NCI-H2171 (cell line): Measurements from ENCODE around the gene VPS18.

Source experiments
- DNase-seq: peaks from one replicate; lab custom pipeline; 2025; lab: John Stamatoyannopoulos, UW

The VPS18 gene

DNA sequence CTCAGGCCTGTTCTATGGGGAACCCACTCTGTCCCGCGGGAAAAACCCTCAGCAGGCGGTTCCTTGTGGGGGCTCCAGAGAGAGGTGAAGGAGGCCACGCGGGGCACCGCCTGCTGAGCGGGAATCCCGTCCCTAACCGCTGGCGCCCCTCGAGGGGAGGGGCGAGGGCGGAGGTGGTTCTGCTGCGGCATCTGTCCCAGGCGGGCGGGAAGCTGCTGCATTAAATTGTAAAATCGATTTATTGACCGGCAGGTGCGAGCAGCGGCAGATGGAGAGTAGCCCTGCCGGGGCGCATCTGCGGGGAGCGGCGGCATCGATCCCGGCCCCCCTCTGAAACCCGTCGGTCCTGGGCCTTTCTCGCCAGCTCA is 31.2 kb downstream of the VPS18 start:
- peak; percentile 28 for DNase-seq

DNA sequence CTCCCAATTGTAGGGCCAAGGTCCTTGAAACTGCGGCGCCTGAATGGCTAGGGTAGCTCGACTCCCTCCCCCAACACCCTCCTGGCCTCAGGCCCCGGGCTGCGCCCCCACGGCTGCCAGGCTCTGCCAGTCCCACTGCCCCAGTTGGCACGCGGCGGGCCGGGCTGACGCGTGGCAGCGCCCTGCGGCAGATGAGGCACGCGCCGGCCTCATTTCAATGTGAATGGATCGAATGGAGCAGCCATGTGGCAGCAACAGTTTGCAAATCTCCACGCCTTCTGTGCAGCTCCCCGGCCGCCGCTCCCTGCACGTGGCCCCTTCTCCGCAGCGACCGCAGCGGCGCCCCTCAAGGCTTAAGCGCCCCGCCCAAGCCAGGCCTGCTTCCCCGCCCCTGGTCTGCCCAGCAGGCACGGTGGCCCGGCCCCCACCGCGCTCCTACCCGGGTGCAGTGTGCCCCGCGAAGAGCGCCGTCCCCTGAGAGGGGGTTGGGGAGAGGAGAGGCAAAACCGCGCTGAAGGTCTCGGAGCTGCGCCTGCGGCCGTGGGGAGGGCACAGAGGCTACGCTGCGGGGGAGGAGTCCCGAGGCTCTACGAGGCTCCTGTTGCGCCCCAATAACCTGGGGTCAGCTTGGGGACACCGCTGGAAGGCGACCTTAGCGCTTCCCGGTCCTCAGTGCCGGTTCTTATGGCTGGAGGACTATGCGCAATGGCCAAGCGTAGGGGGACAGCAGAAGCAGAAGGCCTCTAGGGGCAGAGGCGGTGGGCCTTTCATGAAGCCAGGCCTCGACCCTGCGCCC is 31.8 kb downstream of the VPS18 start:
- no peak for DNase-seq

GRCh38 chr15:40926659-40927494 is 32.6 kb downstream of the VPS18 start:
- no peak for DNase-seq

GRCh38 chr15:40927495-40927872 is 33.2 kb downstream of the VPS18 start:
- peak; percentile 84 for DNase-seq

DNA sequence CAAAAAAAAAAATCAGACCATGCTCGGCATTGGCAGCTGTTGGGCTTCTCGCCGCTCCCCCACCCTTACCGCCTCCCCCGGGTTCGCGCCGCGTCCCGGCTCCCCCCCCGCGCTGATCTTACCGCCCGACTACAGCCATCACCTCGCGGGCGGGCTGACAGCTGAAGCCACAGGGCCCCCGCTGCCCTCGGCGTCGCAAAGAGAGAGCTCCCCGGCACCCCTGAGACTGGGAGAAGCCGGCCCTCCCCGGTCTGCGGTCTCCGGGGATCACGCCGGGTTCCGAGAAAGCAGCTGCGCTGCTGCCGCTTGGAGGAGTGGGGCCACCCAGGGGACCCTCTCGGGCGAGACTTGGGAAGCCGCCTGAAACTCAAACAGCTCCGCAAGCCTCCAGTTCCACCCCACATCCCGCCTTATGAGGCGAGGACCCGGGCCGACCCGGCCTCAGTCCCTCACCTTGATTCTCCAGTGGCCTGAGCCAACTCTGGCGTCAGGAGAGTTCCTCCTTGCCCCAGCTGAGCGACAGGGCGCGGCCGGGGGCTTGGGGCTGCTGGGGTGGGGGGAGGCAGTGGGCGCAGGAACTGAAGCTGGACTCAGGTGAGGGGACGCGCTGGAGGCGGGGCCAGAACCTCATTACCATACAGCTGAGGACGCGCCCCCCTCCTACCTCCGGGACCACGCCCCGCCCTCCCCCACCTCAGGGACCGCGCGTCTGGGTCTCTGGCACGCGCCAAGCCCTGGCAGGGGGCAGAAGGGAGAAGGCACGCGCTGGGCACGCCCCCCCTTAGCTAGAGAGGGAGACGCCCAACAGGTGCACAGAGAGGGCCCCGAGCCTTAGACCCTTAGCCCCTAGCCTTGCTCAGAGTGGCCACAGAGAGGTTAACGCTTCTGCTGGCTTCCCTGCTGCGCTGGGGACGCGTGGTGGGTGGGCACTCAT is 33.9 kb downstream of the VPS18 start:
- peak; percentile 90 for DNase-seq

DNA sequence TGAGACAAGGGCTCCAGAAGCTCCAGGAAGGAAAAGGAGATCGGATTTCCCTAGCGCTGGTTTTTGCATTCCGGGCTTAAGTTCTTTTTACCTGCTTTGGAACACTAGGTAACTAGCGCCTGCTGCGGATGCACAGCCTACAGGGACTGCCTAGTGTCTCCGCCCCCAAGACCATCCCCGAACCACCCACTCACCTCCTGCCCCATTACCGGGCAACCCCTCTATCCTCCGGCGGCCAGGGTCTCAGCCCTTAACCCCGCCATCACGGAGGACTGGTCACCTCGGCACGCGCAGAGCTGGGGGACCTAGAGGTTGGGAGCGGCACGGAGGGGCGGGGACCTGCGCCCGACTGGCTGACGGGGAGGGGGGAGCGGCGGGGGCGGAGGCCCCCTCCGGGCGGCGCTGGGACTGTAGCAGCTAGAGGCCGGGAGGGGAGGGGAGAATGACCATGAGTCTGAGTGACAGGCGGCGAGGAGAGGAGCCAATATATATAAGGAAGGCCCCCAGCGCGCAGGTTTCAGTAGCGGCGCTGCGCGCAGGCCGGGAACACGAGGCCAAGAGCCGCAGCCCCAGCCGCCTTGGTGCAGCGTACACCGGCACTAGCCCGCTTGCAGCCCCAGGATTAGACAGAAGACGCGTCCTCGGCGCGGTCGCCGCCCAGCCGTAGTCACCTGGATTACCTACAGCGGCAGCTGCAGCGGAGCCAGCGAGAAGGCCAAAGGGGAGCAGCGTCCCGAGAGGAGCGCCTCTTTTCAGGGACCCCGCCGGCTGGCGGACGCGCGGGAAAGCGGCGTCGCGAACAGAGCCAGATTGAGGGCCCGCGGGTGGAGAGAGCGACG is 34.8 kb downstream of the VPS18 start, which contains the start of gene DLL4:
Gene DLL4 (plus strand): TSS at position 520 of the 839 bp plus-strand sequence. CDS start 329 bp downstream, outside the sequence.
- DNase-seq = peak; percentile 56

- DNase-seq = no peak
These were observed 35.6 kb downstream of the VPS18 start for GRCh38 chr15:40929660-40930429.

DNA sequence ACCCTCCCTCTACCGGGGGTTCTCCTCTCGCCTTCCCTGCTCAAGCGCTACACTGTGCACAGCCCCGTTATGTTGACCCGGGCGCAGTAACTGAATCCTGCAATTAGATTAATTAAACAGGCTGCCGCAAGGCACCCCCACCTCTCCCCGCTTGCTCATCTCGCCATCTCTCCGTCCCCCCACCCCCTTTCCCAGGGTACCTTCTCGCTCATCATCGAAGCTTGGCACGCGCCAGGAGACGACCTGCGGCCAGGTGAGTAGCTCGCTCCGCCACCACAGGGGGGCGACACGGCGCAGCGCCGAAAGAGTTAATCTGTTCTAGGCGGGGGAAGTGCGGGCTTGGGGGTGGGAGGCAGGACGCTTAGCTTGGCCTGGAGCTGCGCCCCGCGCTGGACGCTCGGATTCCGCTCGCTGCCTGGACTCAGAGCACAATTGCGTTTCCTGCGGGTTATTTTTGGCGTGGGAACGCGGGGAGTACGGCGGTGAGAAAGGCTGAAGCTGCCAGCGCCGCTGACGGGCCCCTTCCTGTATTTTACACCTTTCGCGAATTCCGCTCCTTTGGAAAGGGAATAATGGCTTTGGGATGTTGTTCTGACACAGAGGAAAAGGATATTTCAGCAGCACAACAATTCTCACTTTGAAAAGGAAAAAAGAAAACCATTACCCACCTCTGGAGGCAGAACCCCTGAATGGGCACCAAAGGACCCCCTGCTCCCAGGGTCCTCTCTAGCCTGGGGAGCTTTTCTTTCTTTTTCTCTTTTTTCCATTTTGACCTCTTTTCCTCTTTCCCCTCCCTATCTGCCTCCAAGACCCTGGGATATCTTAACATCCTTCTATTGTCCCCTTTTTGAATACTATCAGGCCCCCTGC is 36.4 kb downstream of the VPS18 start:
- DNase-seq = peak; percentile 57

- no peak for DNase-seq
These were observed 37.3 kb downstream of the VPS18 start for GRCh38 chr15:40931300-40932142.

- no peak for DNase-seq
These were observed 37.9 kb downstream of the VPS18 start for GRCh38 chr15:40932156-40932555.

DNA sequence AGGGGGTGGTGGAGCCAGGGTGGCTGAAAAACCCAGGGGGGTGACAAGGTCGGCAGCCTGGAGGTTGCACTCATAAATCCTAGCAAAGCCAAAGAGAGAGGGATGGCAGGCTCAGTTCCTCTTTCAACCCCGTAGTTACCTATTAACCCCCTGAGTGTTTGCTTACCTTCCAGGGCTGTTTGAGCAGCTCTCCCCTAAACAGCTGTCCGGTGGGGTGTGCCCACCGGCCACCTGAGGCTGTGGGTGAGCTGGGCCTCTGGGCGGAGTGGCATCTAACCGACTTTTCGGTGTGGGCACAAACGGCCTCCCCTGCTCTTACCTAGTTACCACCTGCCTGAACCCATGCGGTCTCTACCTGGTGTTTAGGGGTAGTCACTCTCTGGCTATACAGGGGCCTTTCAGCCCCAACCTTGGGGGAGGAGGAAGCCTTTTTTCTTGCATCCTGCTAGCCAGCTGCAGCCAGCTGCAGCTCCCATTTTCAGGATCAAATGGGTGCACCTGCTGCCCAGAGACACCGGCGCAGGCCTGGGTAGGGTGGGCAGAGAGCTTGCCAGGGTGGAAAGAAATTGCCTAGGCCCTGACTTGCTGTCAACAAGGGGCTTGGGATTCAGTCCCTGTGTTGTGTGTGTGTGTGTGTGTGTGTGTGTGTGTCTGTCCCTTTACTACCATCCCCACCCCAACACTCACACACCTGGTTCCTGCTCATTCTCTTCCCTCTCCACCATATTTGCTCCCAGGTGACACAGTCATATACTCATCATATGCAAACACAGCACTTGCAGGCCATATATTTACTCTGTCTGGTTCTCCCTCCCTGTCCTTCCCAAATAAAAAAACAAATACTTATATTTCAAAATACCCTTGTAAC is 38.6 kb downstream of the VPS18 start:
- no peak for DNase-seq

DNA sequence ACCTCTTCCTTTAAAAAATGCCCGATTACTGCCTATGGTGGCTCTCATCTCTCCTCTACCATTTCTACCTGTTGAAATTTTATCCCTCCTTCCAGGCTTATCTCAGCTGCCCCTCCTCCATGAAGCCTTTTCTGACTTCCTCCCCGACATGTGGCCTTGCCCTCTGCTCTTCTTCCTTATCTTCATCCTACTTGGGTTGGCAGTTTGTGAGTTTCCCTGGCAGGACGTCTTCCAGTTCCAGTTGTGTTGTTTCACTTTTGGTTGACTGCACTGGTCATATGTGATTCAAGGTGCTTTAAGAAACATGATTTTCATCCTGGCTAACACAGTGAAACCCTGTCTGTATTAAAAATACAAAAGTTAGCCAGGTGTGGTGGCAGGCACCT is 39.3 kb downstream of the VPS18 start:
- no peak for DNase-seq

GRCh38 chr15:40934457-40934856 is 40.2 kb downstream of the VPS18 start:
- no peak for DNase-seq

DNA sequence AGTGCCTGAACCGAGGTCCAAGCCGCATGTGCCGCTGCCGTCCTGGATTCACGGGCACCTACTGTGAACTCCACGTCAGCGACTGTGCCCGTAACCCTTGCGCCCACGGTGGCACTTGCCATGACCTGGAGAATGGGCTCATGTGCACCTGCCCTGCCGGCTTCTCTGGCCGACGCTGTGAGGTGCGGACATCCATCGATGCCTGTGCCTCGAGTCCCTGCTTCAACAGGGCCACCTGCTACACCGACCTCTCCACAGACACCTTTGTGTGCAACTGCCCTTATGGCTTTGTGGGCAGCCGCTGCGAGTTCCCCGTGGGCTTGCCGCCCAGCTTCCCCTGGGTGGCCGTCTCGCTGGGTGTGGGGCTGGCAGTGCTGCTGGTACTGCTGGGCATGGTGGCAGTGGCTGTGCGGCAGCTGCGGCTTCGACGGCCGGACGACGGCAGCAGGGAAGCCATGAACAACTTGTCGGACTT is 42.0 kb downstream of the VPS18 start:
- no peak for DNase-seq

DNA sequence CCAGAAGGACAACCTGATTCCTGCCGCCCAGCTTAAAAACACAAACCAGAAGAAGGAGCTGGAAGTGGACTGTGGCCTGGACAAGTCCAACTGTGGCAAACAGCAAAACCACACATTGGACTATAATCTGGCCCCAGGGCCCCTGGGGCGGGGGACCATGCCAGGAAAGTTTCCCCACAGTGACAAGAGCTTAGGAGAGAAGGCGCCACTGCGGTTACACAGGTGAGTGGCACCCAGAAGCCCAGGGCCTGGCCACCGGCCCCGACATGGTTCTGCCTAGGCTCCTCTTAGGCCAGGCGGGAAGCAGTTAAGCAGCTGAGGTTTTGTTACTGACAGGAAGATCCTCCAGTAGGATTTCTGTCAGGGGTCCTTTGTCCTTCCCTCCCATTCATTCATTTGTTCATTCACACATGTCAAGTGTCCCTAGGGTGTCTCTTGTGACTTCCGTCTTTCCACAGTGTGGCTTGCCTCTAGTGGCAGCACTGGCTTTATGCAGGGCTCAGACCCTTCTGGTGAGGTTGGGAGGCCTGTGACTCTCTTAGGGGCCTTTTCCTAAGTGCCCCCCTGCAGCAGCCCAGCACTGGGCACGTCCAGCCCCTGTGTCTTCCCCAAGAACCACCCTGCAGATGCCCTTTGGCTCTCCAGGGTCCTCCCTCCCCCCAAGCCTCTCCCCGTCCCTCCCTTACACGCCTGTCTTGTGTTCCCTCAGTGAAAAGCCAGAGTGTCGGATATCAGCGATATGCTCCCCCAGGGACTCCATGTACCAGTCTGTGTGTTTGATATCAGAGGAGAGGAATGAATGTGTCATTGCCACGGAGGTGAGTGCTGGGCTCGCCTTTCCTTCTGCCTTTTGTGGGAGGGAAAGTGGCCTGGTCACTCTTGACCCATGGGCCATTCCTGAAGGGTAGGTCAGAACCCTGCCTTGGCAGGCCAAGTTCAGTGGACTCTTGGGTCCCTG is 42.7 kb downstream of the VPS18 start:
- peak; percentile 86 for DNase-seq
